ENCODE results near the gene PIGQ.

PIGQ gene

DNA sequence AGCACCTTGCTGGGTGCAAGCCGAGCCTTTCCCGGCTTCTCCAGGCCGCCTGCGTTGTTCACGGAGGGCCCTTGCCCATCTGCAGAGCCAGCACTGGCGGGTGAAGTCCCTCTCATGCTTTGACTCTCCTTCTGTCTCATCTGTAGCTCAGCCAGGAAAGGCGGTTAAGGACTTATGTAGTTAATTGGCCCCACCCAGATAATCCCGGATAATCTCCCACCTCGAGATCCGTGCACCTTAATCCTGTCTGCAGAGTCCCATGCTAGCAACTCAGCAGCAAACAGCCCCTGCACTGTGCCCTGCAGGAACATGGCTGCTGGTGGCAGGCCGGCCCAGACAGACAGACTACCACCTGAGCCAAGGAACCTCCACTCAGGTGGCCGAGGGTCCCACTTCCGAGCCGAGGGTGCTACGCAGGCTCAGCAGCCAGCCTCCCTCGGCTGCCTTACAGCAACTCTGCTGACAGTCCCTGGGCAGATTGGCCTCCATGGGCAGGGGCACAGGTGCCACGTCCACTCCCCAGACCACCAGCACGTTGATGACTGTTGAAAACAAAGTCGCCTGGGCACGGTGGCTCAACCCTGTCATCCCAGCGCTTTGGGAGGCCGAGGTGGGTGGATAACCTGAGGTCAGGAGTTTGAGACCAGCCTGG lies 37.0 kb downstream of the PIGQ start:
- no peak for DNase-seq (ENCODE audit: low read depth)

DNA sequence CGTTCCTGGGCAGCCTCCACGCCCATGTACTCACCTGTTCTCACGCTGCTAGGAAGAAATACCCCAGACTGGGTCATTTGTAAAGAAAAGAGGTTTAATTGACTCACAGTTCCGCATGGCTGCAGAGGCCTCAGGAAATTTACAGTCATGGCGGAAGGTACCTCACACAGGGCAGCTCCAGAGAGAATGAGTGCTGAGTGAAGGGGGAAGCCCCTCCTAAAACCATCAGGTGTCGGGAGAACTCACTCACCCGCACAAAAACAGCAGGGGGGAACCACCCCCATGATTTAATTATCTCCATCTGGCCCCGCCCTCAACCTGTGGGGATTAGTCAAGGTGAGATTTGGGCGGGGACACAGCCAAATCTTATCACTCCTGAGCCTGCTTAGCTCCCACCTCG lies 38.3 kb downstream of the PIGQ start:
- DNase-seq (ENCODE audit: low read depth), result peak; percentile 30

DNA sequence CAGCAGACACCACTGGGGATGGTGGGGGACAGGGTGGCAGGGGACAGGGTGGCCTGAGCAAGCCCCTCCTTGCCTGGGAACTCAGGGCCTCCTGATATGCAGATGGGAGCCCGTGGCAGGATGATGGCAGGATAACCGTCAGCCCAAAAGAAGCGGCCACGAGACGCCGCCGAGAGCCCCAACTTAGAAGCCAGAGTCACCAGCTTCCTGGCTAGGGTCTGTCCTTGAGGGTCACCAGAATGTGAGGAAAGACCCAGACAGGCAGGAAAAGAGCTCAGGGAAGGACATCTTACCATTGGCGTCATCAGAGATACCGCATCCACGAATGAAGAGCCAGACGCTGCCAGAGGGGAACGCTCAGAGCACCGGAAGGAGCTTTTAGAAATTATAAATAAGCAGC lies 39.5 kb downstream of the PIGQ start:
- no peak for DNase-seq (ENCODE audit: low read depth)

DNA sequence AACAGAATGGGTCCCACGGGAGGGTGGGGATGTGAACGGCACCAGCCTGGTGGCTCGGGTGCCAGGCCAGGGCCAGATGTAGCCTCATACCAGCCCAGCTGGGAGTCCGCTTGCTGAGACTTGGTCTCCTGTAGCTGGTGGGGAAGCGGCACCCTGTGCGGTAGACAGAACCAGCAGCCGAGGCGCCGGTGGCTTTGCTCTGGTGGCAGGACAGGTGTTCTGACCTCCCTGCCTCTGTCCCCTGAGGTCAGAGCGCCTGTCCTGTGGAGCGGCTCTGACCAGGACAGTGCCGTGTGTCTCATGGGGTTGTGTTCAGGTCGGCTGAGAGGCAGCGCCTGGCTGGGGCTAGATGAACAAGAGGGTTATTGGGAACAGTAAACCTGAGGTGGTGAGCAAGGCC lies 40.2 kb downstream of the PIGQ start:
- no peak for DNase-seq (ENCODE audit: low read depth)

DNA sequence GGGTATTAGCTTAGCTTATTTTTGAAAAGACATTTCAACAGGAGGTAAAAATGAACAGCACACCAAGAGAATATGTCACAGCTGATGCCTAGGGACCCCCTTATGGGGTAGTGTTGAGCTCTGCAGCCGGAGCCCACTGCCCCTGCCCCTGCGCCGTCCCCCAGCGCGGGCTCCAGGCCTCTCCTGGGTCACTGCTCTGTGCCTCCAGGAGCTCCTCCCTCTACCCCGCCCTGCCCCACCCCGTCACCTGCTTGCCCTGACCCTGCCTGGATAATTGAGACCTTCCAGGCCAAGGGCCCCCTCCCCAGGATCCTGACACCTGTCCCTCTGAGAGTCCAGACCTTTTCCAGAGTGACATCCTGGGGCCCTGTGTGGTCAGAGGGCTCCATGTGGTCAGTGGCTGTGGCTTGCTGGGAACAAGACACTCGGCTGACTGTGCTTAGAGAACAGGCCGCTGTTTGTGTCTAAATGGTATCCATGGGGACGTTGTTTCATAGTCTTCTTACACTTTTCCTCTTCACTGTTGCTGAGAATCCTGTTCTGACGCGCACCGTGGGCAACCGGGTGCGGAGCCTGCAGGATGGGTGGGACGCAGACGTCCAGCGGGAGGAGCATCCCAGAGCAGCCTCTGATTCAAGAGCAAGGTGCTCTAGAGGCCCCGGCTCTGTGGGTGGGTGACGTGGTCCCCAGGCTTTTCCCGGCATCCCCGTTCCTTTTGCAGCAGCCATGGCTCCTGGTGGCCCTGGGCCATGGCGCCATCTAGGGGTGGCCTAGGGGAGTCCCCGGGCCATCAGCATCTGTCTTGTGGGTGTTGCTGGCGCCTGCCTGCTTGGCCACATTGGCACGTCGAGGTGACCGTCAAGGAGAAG lies 41.0 kb downstream of the PIGQ start:
- peak; percentile 47 for DNase-seq (ENCODE audit: low read depth)

DNA sequence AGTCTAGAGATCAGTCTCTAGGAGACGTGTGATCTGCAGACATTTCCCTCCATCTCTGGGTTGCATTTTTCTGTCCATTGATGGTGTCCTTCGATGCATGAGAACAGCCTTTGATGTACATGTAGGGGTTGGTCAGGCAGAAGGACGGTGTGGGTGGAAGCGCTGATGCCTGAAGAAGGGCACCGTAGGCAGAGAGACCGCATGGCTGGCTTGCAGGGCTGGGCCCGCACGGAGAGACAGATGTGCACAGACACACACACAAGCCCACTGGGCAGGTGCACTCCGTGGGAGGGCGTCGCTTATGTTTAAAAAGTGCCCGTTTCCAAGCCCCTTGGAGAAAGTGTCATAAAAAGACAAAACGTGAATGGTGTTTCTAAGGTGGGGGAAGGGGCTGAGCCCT lies 45.4 kb downstream of the PIGQ start:
- no peak for DNase-seq (ENCODE audit: low read depth)

DNA sequence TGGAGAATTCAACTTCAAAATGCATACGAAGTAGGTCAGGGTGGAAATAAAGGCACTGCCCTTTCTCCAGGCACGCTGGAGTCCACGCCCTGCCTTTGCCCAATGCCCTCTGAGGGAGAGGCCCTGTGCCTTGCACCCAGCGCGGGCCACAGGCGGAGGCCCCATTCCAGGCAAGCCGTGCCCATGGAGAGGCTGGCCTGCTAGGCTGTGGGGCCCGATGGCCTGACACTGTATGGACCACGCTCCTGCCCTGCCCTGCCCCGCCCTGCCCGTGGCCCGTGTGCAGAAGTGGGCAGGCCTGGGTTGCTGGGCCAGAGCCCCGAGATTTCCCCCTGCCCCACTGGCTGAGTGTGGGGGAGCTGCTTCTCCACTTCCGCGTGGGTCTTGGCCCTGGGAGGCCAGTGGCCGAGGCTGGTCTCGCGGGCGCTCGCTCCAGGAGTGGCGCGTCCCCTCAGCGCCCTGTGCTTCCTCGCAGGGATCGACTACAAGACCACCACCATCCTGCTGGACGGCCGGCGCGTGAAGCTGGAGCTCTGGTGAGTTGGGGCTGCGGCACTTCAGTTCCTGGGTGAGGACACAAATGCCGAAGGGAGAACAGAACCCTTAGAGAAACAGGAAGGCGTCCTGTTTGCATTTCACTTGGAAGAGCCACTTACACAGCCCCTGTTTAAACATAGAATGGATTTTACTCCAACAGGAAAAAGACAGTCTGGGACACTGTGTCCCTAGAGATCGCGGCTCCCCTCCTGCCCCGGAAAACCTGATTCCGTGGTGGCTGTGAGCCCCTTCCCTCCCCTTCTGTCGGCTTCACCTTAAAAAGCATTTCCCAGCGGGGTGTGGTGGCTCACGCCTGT lies 47.2 kb downstream of the PIGQ start:
- DNase-seq (ENCODE audit: low read depth), result no peak

DNA sequence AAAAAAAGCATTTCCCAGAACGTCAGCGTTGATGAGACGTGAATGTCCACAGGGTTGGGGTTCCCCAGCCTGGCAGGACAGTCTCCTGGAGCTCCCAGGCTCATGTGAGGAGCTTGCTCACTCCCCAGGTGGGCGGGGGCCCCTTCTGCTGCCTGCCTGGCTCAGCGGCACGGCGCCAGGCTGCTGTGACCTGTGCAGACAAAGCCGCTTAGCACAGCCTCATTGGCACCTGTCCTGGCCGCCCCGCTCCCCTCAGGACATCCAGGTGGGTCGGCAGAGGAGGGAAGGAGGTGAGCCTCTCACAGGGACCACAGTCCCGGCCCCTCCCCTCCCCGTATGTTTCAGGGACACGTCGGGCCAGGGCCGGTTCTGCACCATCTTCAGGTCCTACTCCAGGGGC lies 48.1 kb downstream of the PIGQ start:
- no peak for DNase-seq (ENCODE audit: low read depth)

DNA sequence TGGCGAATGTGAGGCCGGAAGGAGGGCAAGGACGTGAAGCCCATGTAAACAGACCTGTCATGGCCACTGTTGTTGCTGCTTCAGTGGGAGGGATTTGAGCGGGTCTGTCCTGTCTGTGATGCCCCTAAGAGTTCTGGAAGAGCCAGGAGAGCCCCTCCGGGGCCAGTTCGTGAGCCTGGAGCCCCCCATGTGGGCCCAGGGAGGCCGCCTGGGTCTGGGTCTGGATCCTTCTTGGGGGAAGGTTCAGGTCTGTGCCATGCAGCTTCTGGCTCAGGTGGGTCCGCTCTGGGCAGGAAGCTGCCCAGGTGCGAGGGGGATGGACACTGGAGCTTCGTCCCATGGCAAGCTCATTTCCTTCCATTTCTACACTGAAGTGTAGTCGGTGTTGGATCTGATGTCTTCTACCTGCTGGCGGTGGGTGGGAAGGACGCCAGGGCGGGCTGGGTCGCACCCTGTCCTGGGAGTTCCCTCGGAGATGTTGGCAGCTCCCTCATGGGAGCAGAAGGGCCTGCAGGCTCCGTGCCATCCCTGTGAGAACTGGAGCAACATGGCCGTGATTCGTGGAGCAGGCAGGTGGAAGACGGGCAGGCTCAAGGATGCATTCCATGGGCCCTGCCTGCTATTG lies 49.8 kb downstream of the PIGQ start:
- no peak for DNase-seq (ENCODE audit: low read depth)

DNA sequence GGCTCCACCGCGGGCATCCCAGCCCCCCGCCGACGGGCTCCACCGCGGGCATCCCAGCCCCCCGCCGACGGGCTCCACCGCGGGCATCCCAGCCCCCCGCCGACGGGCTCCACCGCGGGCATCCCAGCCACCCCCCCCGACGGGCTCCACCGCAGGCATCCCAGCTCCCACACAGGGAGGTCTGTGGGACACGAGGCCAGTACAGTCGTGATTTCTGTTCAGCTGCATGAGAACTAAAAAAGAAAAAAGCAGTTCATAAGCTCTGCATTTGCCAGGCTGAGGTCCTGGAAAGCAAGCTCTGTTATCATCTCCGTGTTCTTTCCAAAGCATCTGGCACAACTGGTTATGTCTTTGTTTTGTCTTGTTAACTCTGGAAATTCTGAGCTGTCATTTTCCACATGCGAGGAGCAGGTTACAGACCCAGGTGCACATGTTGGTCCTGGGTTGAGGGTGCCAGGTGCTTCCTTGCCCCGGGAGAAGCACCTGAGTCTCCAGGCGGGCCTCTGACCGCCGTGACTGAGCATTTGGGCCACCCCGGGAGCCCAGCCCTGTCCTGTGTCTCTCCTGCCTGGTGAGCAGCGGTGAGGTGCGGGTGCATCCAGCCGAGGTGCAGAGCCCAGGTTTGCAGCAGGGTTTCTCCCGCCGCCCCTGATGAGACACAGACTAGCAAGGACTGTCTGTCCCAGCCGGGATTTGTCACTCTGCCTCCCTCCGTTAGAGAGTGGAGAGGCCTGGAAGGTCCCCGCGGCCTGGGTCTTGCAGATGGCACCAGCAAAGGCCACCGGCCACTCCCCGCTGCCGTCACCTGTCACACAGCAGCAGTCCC lies 51.1 kb downstream of the PIGQ start:
- no peak for DNase-seq (ENCODE audit: low read depth)

DNA sequence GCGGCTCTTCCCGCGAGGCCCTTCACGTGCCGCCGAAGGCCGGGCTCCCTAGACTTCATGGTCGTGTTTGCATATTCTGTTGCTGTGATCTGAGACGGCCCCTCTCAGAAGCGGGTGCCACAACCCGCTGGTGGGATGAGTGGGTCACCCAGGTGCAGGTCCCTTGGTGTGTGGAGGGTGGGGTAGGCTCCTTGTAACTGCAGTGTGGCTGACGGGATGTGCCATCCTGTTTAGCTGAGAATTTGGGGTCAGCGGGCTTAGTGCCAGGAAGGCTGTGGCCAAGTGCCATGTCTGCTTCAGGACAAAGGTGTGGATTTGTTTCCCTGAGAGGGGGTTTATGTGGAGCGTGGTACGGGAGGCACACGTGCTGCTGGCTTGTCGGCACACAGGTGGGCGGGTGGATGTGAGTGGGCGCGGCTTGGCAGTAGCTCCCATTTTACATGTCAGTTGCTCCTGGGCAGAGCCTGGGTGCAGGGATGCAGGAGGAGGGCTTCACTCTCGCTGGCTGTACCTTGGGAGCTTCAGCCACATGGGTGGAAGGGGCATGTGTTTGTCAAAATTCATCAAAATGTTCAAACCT lies 51.8 kb downstream of the PIGQ start:
- no peak for DNase-seq (ENCODE audit: low read depth)

DNA sequence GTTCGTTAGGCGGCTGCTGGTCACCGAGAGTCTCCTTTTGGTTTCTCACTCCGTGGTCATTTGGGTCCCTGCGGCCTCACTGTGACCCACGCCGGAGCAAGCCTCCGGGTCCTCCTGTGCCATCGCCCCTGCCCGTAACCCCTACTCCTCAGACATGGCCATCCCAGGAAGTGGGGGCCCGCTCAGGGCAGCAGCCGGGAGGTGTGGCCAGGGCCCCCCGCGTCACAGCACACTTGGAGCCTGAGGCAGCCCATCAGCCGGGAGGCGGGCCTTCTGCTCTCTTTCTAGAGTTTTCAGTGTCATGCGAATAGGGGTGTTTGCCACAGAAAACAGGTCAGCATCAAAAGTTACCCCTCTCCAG lies 53.1 kb downstream of the PIGQ start:
- no peak for DNase-seq (ENCODE audit: low read depth)

DNA sequence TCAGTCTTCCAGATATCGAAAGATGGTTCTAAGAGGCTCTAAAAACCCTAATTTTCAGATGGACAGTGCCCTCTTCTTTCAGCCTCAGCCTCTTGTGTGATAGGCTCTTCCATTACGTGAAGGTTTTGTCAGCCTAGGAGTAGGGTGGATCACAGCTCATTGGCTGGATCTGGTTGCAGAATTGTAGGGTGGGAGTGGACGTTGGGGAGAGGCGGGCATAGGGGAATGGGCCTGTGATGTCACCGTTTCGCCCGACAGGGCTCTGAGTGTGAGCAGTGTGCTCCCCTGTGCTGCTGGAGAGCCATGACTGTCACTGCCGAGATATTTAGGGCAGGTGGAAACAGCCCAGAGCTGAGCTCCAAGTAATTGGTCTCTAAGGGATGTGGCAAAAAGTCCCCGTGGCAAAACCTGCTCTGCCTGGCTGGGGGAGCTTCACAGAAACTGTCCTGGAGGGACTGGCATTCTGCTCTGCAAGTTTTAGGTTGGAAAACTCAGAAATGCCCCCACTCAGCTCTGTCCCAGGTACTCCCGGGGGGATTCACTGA lies 54.8 kb downstream of the PIGQ start:
- no peak for DNase-seq (ENCODE audit: low read depth)

DNA sequence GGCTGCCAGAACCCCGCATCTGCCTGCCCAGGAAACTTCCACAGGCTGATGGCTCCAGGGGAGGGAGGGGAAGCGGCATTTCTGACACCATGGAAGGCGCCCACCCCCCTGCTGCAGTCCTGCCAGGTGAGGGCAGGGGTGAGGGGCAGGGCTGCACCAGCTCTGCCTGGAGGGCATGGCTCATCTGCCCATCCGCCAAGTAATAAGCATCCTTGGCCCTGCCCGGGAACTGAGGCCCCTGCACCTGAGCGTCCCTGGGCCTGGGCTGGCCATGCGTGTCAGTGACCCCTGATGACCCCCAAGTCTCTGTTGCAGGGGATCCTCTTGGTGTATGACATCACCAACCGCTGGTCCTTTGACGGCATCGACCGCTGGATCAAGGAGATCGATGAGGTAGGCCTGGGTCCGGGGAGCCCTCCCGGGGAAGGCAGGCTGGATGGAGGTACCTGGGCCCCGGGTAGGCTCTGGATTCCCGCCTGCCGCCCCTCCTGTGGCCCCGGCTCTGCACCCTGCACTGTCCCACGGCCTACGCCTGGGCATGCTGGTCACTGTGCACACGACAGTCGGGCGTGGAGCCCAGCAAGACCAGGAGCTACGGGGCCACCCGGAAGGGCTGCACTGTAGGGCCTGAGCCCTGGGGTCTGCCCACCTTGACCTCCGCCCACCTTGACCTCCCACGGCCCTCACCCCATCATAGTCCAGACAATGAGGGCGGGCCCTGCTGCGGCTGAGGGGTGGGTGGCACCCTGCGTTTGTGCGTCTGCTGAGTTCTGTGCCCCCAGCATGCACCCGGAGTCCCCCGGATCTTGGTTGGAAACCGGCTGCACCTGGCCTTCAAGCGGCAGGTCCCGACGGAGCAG lies 55.6 kb downstream of the PIGQ start:
- DNase-seq (ENCODE audit: low read depth), result no peak

DNA sequence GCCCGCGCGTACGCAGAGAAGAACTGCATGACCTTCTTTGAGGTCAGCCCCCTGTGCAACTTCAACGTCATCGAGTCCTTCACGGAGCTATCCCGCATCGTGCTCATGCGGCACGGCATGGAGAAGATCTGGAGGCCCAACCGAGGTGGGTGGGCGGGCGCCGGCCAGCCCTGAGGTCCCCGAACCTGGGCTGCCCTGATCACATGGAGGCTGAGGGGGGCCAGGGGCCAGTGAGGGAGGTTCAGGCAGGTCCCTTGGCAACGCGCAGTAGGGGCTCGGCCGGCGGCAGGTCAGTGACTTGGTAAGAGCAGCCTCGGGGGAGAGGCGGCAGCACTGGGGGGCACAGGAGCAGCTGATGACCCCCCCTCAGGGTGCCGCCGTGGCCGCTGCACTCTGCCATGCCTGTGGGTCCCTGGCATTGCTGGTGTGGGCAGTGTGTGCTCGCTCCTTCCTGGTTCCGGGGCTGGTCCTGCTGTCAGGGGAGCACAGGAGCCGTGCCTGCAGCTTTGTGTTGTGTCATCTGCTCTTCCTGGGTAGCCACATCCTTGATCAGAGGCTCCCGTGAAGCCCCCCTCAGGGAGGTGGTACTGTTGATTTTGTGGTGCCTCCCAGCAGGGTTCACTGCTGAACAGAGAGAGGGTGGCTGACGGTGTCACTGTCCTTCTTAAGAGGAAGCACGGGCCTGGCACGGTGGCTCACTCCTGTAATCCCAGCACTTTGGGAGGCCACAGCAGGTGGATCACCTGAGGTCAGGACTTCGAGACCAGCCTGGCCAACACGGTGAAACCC lies 56.4 kb downstream of the PIGQ start:
- DNase-seq (ENCODE audit: low read depth), result no peak

DNA sequence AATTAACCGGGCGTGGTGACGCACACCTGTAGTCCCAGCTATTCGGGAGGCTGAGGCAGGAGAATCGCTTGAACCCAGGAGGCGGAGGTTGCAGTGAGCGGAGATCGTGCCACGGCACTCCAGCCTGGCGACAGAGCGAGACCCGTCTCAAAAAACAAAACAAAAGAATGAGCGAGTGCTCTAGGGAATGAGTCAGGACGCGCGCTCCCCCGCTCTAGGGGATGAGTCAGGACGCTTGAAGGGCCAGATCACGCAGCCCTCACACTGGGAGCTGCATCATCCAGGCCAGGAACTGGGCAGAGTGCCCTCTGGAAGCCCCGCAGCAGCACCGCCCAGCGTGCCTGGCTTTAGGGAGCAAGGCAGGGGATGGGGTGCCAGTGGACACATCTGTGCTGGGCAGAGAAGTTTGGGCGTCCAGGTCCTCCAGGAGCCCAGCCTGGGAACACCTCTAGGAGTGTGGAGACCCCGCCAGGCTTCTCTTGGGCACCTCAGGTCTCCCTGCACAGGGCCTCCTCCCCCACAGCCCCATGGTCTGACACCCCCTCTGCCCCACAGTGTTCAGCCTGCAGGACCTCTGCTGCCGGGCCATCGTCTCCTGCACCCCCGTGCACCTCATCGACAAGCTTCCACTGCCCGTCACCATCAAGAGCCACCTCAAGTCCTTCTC lies 57.2 kb downstream of the PIGQ start:
- no peak for DNase-seq (ENCODE audit: low read depth)

DNA sequence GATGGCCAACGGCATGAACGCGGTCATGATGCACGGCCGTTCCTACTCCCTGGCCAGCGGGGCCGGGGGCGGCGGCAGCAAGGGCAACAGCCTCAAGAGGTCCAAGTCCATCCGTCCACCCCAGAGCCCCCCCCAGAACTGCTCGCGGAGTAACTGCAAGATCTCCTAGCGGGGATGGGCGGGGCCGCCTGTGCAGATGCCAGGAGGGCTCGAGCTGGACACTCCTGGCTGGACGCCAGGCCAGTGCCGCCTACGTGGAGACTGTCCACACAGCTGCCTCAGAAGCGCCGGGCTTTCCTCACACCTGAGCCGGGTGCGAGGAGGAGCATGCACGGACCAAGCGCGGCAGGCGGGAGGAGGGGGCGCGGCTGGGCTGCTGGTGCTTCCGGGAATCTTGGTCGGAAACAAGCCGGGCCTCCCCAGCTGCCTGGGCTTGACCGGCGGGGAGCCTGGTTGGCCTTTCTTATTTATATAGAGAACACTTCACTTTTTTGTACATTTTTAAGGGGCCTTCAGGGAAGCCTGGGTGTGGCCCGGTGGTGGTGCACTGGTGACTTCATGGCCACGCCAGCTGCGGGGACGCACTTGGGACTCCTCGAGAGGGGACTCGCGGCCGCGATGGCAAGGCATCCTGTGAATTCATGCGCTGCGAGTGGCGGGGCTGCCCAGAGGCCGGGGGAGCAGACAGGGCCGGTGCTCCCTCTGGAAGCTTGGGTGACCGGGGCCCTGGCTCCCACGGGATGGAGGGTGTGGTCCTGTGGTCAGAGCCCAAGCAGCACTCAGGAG lies 57.9 kb downstream of the PIGQ start:
- no peak for DNase-seq (ENCODE audit: low read depth)

All from activated T-cell treated with anti-CD3 and anti-CD28 coated beads for 24 hours (primary cell).